ENCODE results near the gene FAM204A.

FAM204A gene

GRCh38 chr10:118309911-118310310 lies 32.2 kb downstream of the FAM204A start:
- H3K36me3 ChIP-seq = peaks cover 3% of the 10 kb centered on the region
- no peak for TF ChIP-seq CTCF (IDR thresholded peaks at IDR 0.05; ENCODE audit: low read depth, low read length)
- no peaks in the 10 kb centered on the region for H3K27me3 ChIP-seq
- H3K9me3 ChIP-seq = no peaks in the 10 kb centered on the region
- no peak overlapping the region for H3K4me3 ChIP-seq (ENCODE audit: low read depth, low read length)
- no peak for DNase-seq
- H3K4me1 ChIP-seq = peaks cover 4% of the 10 kb centered on the region

GRCh38 chr10:118308664-118309063 lies 33.5 kb downstream of the FAM204A start:
- TF ChIP-seq CTCF (IDR thresholded peaks at IDR 0.05; ENCODE audit: low read depth, low read length) = no peak
- Histone ChIP-seq H3K27me3 (no peaks in the 10 kb centered on the region), H3K4me1 (peaks cover 4% of the 10 kb centered on the region; the same call in 1 of the 2 replicates), H3K9me3 (no peaks in the 10 kb centered on the region), H3K36me3 (peaks cover 3% of the 10 kb centered on the region), H3K4me3 (ENCODE audit: low read depth, low read length) (no peak overlapping the region)
- no peak for DNase-seq

- Histone ChIP-seq H3K4me1 (peaks cover 4% of the 10 kb centered on the region; the same call in 1 of the 2 replicates), H3K36me3 (peaks cover 3% of the 10 kb centered on the region), H3K27me3 (no peaks in the 10 kb centered on the region), H3K4me3 (ENCODE audit: low read depth, low read length) (no peak overlapping the region), H3K9me3 (no peaks in the 10 kb centered on the region)
- TF ChIP-seq CTCF (IDR thresholded peaks at IDR 0.05; ENCODE audit: low read depth, low read length) = no peak
- no peak for DNase-seq
Observed at GRCh38 chr10:118307859-118308258, 34.3 kb downstream of the FAM204A start.

- TF ChIP-seq CTCF (IDR thresholded peaks at IDR 0.05; ENCODE audit: low read depth, low read length) = no peak
- Histone ChIP-seq H3K36me3 (peaks cover 3% of the 10 kb centered on the region), H3K27me3 (no peaks in the 10 kb centered on the region), H3K4me3 (ENCODE audit: low read depth, low read length) (no peak overlapping the region), H3K4me1 (peaks cover 4% of the 10 kb centered on the region; the same call in 1 of the 2 replicates), H3K9me3 (no peaks in the 10 kb centered on the region)
- DNase-seq = no peak
Observed at GRCh38 chr10:118307220-118307619, 34.9 kb downstream of the FAM204A start.

GRCh38 chr10:118305730-118306129 lies 36.4 kb downstream of the FAM204A start:
- no peaks in the 10 kb centered on the region for H3K27me3 ChIP-seq
- TF ChIP-seq CTCF (IDR thresholded peaks at IDR 0.05; ENCODE audit: low read depth, low read length) = no peak
- H3K4me1 ChIP-seq = no peaks in the 10 kb centered on the region
- H3K4me3 ChIP-seq (ENCODE audit: low read depth, low read length) = no peak overlapping the region
- peaks cover 3% of the 10 kb centered on the region for H3K36me3 ChIP-seq
- no peaks in the 10 kb centered on the region for H3K9me3 ChIP-seq
- DNase-seq = no peak

GRCh38 chr10:118304521-118304920 lies 37.6 kb downstream of the FAM204A start:
- Histone ChIP-seq H3K4me3 (ENCODE audit: low read depth, low read length) (no peak overlapping the region), H3K27me3 (no peaks in the 10 kb centered on the region), H3K4me1 (no peaks in the 10 kb centered on the region), H3K36me3 (peaks cover 3% of the 10 kb centered on the region), H3K9me3 (no peaks in the 10 kb centered on the region)
- TF ChIP-seq CTCF (IDR thresholded peaks at IDR 0.05; ENCODE audit: low read depth, low read length) = no peak
- DNase-seq = no peak

All from BE2C (cell line).